ENCODE results near the gene LMLN. TPM values are rescaled to one million over a fixed set of nuclear protein-coding genes. Genes with fewer than 3 reads are reported as not detected.

LMLN gene
- total and polyA plus RNA-seq, 2 of the 13 experiments (the other 11 are each of a cell fraction or from before 2014, with no cell fraction given) = 1.2 to 1.8 TPM

- in situ Hi-C loops (cut with HindIII; ENCODE audit: extremely low pct_ligation_motif_present, low pct_unique_long_range_greater_than_20kb) = no loop called here
- 0% methylated on average over 1 of the region's 1 CpG for WGBS (ENCODE audit: low lambda C conversion rate)
- TF ChIP-seq ZNF414 (CRISPR knock-in tag; IDR thresholded peaks at IDR 0.05) (no peak), ZBTB33 (CRISPR knock-in tag; IDR thresholded peaks at IDR 0.05) (no peak), MATR3 (CRISPR knock-in tag; IDR thresholded peaks at IDR 0.05) (no peak), AKNA (CRISPR knock-in tag; IDR thresholded peaks at IDR 0.05; ENCODE audit: borderline replicate concordance) (no peak), ATM (IDR thresholded peaks at IDR 0.05; ENCODE audit: borderline replicate concordance) (no peak), CAMTA2 (CRISPR knock-in tag; IDR thresholded peaks at IDR 0.05; ENCODE audit: borderline replicate concordance) (no peak), ZNF296 (CRISPR knock-in tag; conservative IDR thresholded peaks at IDR 0.05) (no peak), THYN1 (CRISPR knock-in tag; IDR thresholded peaks at IDR 0.05; ENCODE audit: borderline replicate concordance, low read depth) (no peak), SNAPC4 (CRISPR knock-in tag; IDR thresholded peaks at IDR 0.05) (no peak), ZSCAN20 (CRISPR knock-in tag; IDR thresholded peaks at IDR 0.05; ENCODE audit: borderline replicate concordance) (no peak), AGO2 (optimal IDR thresholded peaks at IDR 0.05; ENCODE audit: low read depth, low read length) (no peak), ZNF607 (CRISPR knock-in tag; IDR thresholded peaks at IDR 0.05; ENCODE audit: borderline replicate concordance) (no peak)
These were observed 102.0 kb downstream of the LMLN start for GRCh38 chr3:198062068-198062465.

More at GRCh38 chr3:198062068-198062465, 102.0 kb downstream of the LMLN start:
- H3K27ac ChIP-seq (ENCODE audit: extremely low read length, insufficient read depth, low read length) = no peak overlapping the region
- no peak overlapping the region for H2AFZ ChIP-seq (ENCODE audit: low read length)
- no peak for FAIRE-seq
- H4K20me1 ChIP-seq (ENCODE audit: insufficient read depth, low read length) = no peaks in the 10 kb centered on the region
- no TSS peak for BruUV-seq (replicated peaks)
- POLR2A ChIA-PET = no interaction called here
- no peak overlapping the region for H3K9ac ChIP-seq (ENCODE audit: insufficient read depth, low read depth, low read length)
- H3K27me3 ChIP-seq (ENCODE audit: control insufficient read depth in 1 of 2, insufficient read depth in 2 of 2, low read length in 2 of 2) = peaks cover 0 to 12% of the 10 kb centered on the region in 2 experiments; a peak in 3 of 5 replicates
- no peaks in the 10 kb centered on the region for H3K36me3 ChIP-seq (replicated peaks in 1 of 2; ENCODE audit: control insufficient read depth in 1 of 2, insufficient read depth in 2 of 2, low read length in 2 of 2)
- H3K4me2 ChIP-seq (ENCODE audit: low read depth, low read length) = no peak overlapping the region
- H3K9me3 ChIP-seq (ENCODE audit: low read length) = no peaks in the 10 kb centered on the region
- intact Hi-C loops (cut with micrococcal nuclease; ENCODE audit: unreplicated experiment) = no loop called here
- DNase-seq (ENCODE audit: low spot score) = no peak
- no peaks in the 10 kb centered on the region for H3K4me1 ChIP-seq (ENCODE audit: insufficient read depth, low read length)
- ATAC-seq = no peak
- no peak overlapping the region for H3K4me3 ChIP-seq (replicated peaks in 1 of 3; ENCODE audit: insufficient read depth in 1 of 3, low read depth in 2 of 3, low read length in 3 of 3)
- CTCF ChIA-PET (ENCODE audit: low intra/inter-chr PET ratio, low total read pairs) = no interaction called here
- no peaks in the 10 kb centered on the region for H3K79me2 ChIP-seq (ENCODE audit: insufficient read depth, low read length)

Data from HepG2 (cell line).